BJ (cell line): ENCODE measurements around the gene RNU6-1. TPM values are rescaled to one million over a fixed set of nuclear protein-coding genes. Genes with fewer than 3 reads are reported as not detected.
A peak's percentile ranks its signal among the peaks of the same experiment; 100 is the strongest.

ENCODE experiments used
- CTCF ChIA-PET: fragments of 350-600 bp; formaldehyde crosslinking; extraction: SDS; loops from one replicate; lab custom pipeline; 2021; ENCODE audit warnings: antibody characterized with exemption, inconsistent platforms; lab: Yijun Ruan, JAX
- POLR2A ChIA-PET: fragments of 300-600 bp; sonication (Branson Sonifier 250); formaldehyde crosslinking; extraction: SDS; loops from one replicate; lab custom pipeline; 2021; ENCODE audit warnings: antibody characterized with exemption; lab: Charles Lee
- DNase-seq: peaks from one replicate; pipeline ENCODE4 v3.0.0-alpha.2; 2011; ENCODE audit warnings: low read depth
- H3K27me3 ChIP-seq: 2 replicates; pipeline ENCODE4 v1.6.0; 2011; ENCODE audit warnings: low read length; ENCODE audit not compliant: control insufficient read depth, insufficient read depth
- H3K36me3 ChIP-seq: 2 replicates; pipeline ENCODE4 v1.5.1; 2011; ENCODE audit warnings: low read length; ENCODE audit not compliant: control insufficient read depth, insufficient read depth
- H3K4me3 ChIP-seq: 2 replicates; pipeline ENCODE4 v1.5.1; 2011; ENCODE audit warnings: low read depth, mild to moderate bottlenecking, control low read depth, low read length
- CTCF ChIP-seq: IDR thresholded peaks from 2 replicates; pipeline ENCODE4 v1.5.1; 2011; ENCODE audit warnings: low read depth, mild to moderate bottlenecking, control low read depth, inconsistent platforms, low read length, moderate library complexity; ENCODE audit not compliant: insufficient read depth
- polyA plus RNA-seq: library from polyadenylated mRNA; depleted of rRNA; stranded (reverse); fragments of >200 nt; gene quantifications from 2 replicates; pipeline ENCODE4 v1.2.3, GENCODE V29; 2011

RNU6-1 gene
- polyA plus RNA-seq, 1 experiment = not detected

DNA sequence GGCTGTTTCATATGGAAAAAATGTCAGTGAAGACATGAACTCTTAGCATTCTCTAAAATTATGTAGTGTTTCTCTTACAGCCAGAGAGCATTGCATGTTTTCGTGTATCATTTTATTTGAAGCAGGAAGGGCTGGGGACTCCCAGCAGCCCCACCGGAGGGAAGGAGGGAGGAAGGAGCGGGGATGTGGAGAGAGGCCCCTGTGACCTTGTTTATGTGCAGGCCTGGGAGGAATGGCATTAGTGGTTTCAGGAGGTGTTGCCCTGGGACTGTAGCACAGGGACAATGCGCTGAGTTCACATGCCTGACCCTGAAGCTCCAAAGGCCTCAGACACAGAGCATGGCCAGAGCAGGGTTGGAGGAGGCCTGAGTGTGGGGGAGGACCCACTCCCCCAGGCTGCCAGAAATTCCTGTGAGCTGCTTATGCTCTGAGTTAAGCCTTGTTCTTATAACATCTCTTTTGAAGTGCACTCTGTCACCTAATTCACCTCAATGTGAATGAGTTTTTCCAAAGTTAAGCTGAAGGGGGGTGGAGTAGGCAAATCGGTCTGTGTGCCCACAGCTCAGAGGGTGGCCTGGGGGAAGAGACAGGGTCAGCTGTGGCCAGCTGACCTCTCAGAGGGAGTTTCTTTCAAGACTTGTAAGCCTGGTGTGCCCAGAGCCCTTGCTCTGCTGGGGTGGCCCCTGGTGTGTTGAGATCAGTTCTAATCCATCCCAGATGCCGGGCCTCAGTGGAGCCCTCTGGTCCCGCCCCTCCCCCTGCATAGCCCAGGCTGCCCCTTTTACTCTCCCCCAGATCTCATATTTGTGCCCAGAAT, 3.9 kb upstream of the RNU6-1 start:
- ChIA-PET CTCF (interaction anchor here (1.0 to 1.4 kb wide), 4 partner anchors 20 to 311 kb away, joined by 3 to 8 read pairs (median 3); no protein-coding TSS in a partner anchor), POLR2A (no interaction called here)
- DNase-seq = peak; percentile 63
- no peak for TF ChIP-seq CTCF
- no peaks in the 10 kb centered on the region for H3K27me3 ChIP-seq
- no peak overlapping the region for H3K4me3 ChIP-seq
- no peaks in the 10 kb centered on the region for H3K36me3 ChIP-seq

DNA sequence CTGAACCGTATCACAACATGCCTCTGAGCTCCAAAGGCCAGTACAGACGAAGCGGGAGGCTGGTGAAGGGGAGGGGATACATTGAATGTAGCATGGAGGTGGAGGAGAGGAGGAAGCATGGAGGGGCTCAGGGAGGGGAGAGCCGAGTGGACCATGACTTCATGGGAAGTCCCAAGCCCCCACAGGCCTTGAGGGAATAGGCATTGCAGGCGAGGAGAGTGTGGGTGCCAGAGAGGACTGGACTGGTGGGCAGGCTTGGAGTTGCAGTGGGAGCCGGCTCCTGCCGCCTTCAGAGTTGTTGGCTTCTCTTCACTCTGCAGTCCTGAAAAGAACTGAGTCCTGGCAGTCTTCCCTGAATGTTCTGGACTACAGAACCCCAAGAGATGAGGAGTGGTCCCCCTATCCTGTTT, 3.3 kb upstream of the RNU6-1 start:
- POLR2A ChIA-PET = no interaction called here
- DNase-seq = no peak
- no peaks in the 10 kb centered on the region for H3K36me3 ChIP-seq
- no peak overlapping the region for H3K4me3 ChIP-seq
- CTCF ChIA-PET = interaction anchor here (0.8 to 1.1 kb wide), 2 partner anchors 21 to 147 kb away, joined by 3 to 4 read pairs; no protein-coding TSS in a partner anchor
- TF ChIP-seq CTCF = no peak
- H3K27me3 ChIP-seq = no peaks in the 10 kb centered on the region

GRCh38 chr15:67841513-67841762, 1.6 kb upstream of the RNU6-1 start:
- DNase-seq = no peak
- ChIA-PET CTCF (interaction anchor here (0.7 to 1.5 kb wide), 3 partner anchors 16 to 22 kb away, joined by 3 to 5 read pairs (median 3); no protein-coding TSS in a partner anchor), POLR2A (interaction anchor here (0.7 kb wide), 1 partner anchor 933 kb away, joined by 16 read pairs; no protein-coding TSS in a partner anchor)
- H3K36me3 ChIP-seq = no peaks in the 10 kb centered on the region
- no peak overlapping the region for H3K4me3 ChIP-seq
- H3K27me3 ChIP-seq = peaks cover 7% of the 10 kb centered on the region
- no peak for TF ChIP-seq CTCF

DNA sequence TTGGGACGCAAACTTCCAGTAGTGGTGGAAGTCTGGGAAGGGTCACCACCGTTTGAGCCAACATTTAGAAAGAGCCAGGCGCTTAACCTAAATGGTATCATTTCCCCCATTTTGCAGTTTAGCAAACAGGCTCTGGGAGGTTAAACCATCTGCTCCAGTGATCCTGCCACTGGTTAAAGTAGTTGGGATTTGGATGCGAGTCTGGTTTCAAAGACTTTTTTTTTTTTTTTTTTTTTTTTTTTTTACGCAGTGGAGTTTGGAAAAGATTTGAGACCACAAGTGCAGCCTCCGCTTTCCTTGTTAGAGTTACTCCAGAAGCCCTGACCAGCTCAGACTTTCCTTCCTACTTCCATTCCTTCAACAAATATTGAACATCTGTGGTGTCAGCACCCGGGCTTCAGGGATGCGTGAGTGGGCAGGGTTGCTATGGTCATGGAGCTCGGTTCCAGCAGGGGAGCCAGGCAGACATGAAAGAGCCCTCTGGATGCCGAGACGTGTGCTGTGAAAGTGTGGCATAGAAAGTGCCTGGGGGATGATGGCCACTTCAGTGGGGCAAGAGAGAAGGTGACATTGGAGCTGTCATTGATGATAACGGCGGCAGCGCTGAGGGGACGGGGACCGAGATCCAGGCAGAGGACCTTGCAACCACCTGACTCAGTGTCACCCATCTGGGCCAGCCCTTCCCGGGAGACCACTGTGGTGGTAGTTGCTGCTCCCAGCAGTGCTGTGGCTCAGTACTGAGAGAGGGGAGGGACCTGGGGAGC, 1.1 kb upstream of the RNU6-1 start:
- ChIA-PET CTCF (interaction anchor here (0.7 to 1.5 kb wide), 4 partner anchors 16 to 314 kb away, joined by 3 to 5 read pairs (median 4); no protein-coding TSS in a partner anchor), POLR2A (interaction anchor here (0.7 kb wide), 3 partner anchors 28 to 933 kb away, joined by 8 to 16 read pairs (median 10); no protein-coding TSS in a partner anchor)
- no peak for DNase-seq
- peaks cover 9% of the 10 kb centered on the region for H3K27me3 ChIP-seq
- H3K4me3 ChIP-seq = peak overlapping the region; percentile 67
- TF ChIP-seq CTCF = peak; percentile 17; the same call in 1 of the 2 replicates
- no peaks in the 10 kb centered on the region for H3K36me3 ChIP-seq

DNA sequence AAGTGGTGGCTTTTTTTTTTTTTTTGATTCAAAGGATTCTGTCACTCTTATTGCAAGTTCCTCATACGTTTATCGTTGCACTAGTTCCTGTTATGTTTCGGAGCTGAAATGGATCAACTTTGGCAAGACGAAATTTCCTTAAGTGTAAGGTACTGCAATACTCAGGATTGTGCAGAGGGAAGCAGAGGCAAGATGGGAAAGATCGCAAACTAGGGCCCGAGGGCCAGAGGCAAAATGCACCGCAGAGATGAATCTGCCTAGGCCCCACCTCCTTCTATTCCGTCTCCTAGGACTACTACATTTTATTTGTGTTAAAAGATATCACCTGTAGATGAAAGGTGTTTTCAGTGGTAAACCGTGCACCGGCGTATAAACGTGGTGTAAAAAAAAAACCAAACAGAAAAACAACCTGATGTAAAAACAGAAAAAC, 331 bp downstream of the RNU6-1 start:
- POLR2A ChIA-PET = interaction anchor here (0.7 kb wide), 1 partner anchor 372 kb away, joined by 3 read pairs; no protein-coding TSS in a partner anchor

More for the DNA sequence above, 331 bp downstream of the RNU6-1 start:
- TF ChIP-seq CTCF = no peak
- peaks cover 23% of the 10 kb centered on the region for H3K27me3 ChIP-seq
- H3K4me3 ChIP-seq = peak overlapping the region; percentile 24
- CTCF ChIA-PET = interaction anchor here (0.6 kb wide), 1 partner anchor 284 kb away, joined by 3 read pairs; no protein-coding TSS in a partner anchor
- no peak for DNase-seq
- no peaks in the 10 kb centered on the region for H3K36me3 ChIP-seq
